H1 (cell line): ENCODE data around the gene PRKCZ. TPM values are rescaled to one million over a fixed set of nuclear protein-coding genes. Genes with fewer than 3 reads are reported as not detected.

Source experiments
- KDM5A ChIP-seq: fragments of 200-600 bp; IDR thresholded peaks from 2 replicates; pipeline ENCODE4 v1.7.1; 2012; ENCODE audit warnings: mild to moderate bottlenecking, low read length, inconsistent platforms, mixed read lengths
- RXRA ChIP-seq: IDR thresholded peaks from 2 replicates; pipeline ENCODE4 v1.6.1; 2011; ENCODE audit warnings: low read depth, mild to moderate bottlenecking, low read length, moderate library complexity; ENCODE audit not compliant: insufficient read depth
- polyA plus RNA-seq, 7 experiments: library from polyadenylated mRNA; depleted of rRNA in 3 of 7; stranded (reverse) in 5 of 7; unstranded in 2 of 7; fragments of >200 nt in 5 of 7; fragments of 200-250 nt in 2 of 7; gene quantifications; 1 replicate in 5 of 7; 2 replicates in 1 of 7; 4 replicates in 1 of 7; pipeline versions ENCODE4 v1.2.1 to v1.2.3, GENCODE V29; 2011 to 2013; ENCODE audit warnings: missing spikeins in 2 of 7, mixed read lengths in 2 of 7
- total RNA-seq: library from RNA; stranded (reverse); fragmentation: NEBNext Ultra II Directional; extraction: Animal tissue kit (Norgen Biotek cat#: 25700); gene quantifications from 2 replicates; pipeline ENCODE4 v1.2.1, GENCODE V29; 2021
- TF ChIP-seq, protein P1 (sequence below): fragments of 300-600 bp; sonication (generic); IDR thresholded peaks from 2 replicates; pipeline ENCODE4 v1.7.1; 2012; ENCODE audit warnings: low read length, moderate library complexity, mild to moderate bottlenecking, inconsistent platforms; ENCODE audit not compliant: insufficient replicate concordance

The PRKCZ gene
- total and polyA plus RNA-seq, 2 of the 8 experiments (the other 6 are each of a cell fraction or from before 2014, with no cell fraction given), result 37.4 to 45.1 TPM

- TF ChIP-seq, protein P1, sequence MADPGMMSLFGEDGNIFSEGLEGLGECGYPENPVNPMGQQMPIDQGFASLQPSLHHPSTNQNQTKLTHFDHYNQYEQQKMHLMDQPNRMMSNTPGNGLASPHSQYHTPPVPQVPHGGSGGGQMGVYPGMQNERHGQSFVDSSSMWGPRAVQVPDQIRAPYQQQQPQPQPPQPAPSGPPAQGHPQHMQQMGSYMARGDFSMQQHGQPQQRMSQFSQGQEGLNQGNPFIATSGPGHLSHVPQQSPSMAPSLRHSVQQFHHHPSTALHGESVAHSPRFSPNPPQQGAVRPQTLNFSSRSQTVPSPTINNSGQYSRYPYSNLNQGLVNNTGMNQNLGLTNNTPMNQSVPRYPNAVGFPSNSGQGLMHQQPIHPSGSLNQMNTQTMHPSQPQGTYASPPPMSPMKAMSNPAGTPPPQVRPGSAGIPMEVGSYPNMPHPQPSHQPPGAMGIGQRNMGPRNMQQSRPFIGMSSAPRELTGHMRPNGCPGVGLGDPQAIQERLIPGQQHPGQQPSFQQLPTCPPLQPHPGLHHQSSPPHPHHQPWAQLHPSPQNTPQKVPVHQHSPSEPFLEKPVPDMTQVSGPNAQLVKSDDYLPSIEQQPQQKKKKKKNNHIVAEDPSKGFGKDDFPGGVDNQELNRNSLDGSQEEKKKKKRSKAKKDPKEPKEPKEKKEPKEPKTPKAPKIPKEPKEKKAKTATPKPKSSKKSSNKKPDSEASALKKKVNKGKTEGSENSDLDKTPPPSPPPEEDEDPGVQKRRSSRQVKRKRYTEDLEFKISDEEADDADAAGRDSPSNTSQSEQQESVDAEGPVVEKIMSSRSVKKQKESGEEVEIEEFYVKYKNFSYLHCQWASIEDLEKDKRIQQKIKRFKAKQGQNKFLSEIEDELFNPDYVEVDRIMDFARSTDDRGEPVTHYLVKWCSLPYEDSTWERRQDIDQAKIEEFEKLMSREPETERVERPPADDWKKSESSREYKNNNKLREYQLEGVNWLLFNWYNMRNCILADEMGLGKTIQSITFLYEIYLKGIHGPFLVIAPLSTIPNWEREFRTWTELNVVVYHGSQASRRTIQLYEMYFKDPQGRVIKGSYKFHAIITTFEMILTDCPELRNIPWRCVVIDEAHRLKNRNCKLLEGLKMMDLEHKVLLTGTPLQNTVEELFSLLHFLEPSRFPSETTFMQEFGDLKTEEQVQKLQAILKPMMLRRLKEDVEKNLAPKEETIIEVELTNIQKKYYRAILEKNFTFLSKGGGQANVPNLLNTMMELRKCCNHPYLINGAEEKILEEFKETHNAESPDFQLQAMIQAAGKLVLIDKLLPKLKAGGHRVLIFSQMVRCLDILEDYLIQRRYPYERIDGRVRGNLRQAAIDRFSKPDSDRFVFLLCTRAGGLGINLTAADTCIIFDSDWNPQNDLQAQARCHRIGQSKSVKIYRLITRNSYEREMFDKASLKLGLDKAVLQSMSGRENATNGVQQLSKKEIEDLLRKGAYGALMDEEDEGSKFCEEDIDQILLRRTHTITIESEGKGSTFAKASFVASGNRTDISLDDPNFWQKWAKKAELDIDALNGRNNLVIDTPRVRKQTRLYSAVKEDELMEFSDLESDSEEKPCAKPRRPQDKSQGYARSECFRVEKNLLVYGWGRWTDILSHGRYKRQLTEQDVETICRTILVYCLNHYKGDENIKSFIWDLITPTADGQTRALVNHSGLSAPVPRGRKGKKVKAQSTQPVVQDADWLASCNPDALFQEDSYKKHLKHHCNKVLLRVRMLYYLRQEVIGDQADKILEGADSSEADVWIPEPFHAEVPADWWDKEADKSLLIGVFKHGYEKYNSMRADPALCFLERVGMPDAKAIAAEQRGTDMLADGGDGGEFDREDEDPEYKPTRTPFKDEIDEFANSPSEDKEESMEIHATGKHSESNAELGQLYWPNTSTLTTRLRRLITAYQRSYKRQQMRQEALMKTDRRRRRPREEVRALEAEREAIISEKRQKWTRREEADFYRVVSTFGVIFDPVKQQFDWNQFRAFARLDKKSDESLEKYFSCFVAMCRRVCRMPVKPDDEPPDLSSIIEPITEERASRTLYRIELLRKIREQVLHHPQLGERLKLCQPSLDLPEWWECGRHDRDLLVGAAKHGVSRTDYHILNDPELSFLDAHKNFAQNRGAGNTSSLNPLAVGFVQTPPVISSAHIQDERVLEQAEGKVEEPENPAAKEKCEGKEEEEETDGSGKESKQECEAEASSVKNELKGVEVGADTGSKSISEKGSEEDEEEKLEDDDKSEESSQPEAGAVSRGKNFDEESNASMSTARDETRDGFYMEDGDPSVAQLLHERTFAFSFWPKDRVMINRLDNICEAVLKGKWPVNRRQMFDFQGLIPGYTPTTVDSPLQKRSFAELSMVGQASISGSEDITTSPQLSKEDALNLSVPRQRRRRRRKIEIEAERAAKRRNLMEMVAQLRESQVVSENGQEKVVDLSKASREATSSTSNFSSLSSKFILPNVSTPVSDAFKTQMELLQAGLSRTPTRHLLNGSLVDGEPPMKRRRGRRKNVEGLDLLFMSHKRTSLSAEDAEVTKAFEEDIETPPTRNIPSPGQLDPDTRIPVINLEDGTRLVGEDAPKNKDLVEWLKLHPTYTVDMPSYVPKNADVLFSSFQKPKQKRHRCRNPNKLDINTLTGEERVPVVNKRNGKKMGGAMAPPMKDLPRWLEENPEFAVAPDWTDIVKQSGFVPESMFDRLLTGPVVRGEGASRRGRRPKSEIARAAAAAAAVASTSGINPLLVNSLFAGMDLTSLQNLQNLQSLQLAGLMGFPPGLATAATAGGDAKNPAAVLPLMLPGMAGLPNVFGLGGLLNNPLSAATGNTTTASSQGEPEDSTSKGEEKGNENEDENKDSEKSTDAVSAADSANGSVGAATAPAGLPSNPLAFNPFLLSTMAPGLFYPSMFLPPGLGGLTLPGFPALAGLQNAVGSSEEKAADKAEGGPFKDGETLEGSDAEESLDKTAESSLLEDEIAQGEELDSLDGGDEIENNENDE, result no peak
- TF ChIP-seq RXRA (no peak), KDM5A (no peak)
Observed at GRCh38 chr1:2151252-2151651, 101.0 kb downstream of the PRKCZ start (continued).
